K562 (cell line): ENCODE data around the gene PLEK2. TPM values are rescaled to one million over a fixed set of nuclear protein-coding genes. Genes with fewer than 3 reads are reported as not detected.

Experiments
- ATAC-seq: fragments of 200-7000 bp; cut with Tn5 transposase; 3 replicates; pipeline ENCODE4 v1.9.1; 2020; ENCODE audit warnings: moderate library complexity
- BruUV-seq: library from RNA; stranded (reverse); fragments of 400-500 nt; replicated peaks from 2 replicates; lab custom pipeline; 2021; lab: Mats Ljungman, UMichigan
- CTCF ChIA-PET: fragments of 300-600 bp; formaldehyde crosslinking; extraction: SDS; loops from one replicate; lab custom pipeline; 2021; ENCODE audit warnings: low intra/inter-chr PET ratio; lab: Yijun Ruan, JAX
- POLR2A ChIA-PET: fragments of 300-600, 350-650 bp; sonication (Branson Sonifier 250); formaldehyde crosslinking; extraction: SDS; loops from one replicate; lab custom pipeline; 2021; ENCODE audit warnings: antibody characterized with exemption, inconsistent platforms; lab: Yijun Ruan, JAX
- DNase-seq, 4 experiments: peaks; one replicate each; pipeline versions ENCODE4 v3.0.0 to v3.0.0-alpha.2; 2011 to 2018; ENCODE audit warnings: low spot score in 3 of 4, mixed read lengths in 3 of 4; ENCODE audit errors: extremely low read depth in 1 of 4
- FAIRE-seq: peaks from 2 replicates; lab custom pipeline; 2011; peaks lifted over from hg19 to GRCh38; lab: Jason Lieb, UNC
- H2AFZ ChIP-seq: 2 replicates; pipeline ENCODE4 v1.6.0; 2011; ENCODE audit warnings: low read depth, low read length, control low read depth, inconsistent platforms
- H3K27ac ChIP-seq: fragments of 200-600 bp; 3 replicates; pipeline ENCODE4 v1.8.0; 2011; ENCODE audit warnings: low read depth, mild to moderate bottlenecking, control low read depth, inconsistent platforms, low read length, moderate library complexity, mixed read lengths; ENCODE audit errors: extremely low read depth
- H3K27me3 ChIP-seq, 2 experiments: fragments of 300-600 bp in 1 of 2; 2 replicates in 1 of 2; 3 replicates in 1 of 2; pipeline versions ENCODE4 v1.6.0 to v1.8.0; 2011; ENCODE audit warnings: inconsistent platforms in 2 of 2, low read length in 2 of 2, mild to moderate bottlenecking in 1 of 2, mixed read lengths in 1 of 2, moderate library complexity in 1 of 2; ENCODE audit not compliant: control insufficient read depth in 2 of 2, insufficient read depth in 2 of 2
- H3K36me3 ChIP-seq: fragments of 300-600 bp; 3 replicates; pipeline ENCODE4 v1.8.0; 2011; ENCODE audit warnings: mild to moderate bottlenecking, low read length, inconsistent platforms; ENCODE audit not compliant: control insufficient read depth, insufficient read depth
- H3K4me1 ChIP-seq, 2 experiments: fragments of 200-600 bp in 1 of 2; replicated peaks in 1 of 2; 2 replicates in 1 of 2; 3 replicates in 1 of 2; pipeline versions ENCODE4 v1.5.1 to v1.8.0; 2011; ENCODE audit warnings: inconsistent platforms in 2 of 2, low read length in 2 of 2, mild to moderate bottlenecking in 1 of 2, mixed read lengths in 1 of 2, moderate library complexity in 1 of 2; ENCODE audit not compliant: control insufficient read depth in 2 of 2, insufficient read depth in 2 of 2
- H3K4me2 ChIP-seq: 2 replicates; pipeline ENCODE4 v1.6.1; 2011; ENCODE audit warnings: low read length, control low read depth, inconsistent platforms, mixed read lengths; ENCODE audit not compliant: insufficient read depth
- H3K4me3 ChIP-seq: fragments of 200-600 bp; sonication (generic), shearing (Covaris generic); 2 replicates; pipeline ENCODE4 v1.5.1; 2016; ENCODE audit warnings: control low read depth, inconsistent platforms
- H3K79me2 ChIP-seq: fragments of 200-600 bp; 3 replicates; pipeline ENCODE4 v1.8.0; 2011; ENCODE audit warnings: low read length, inconsistent platforms; ENCODE audit not compliant: control insufficient read depth, insufficient read depth
- H3K9ac ChIP-seq, 2 experiments: 2 replicates each; pipeline versions ENCODE4 v1.6.0 to v1.6.1; 2011; ENCODE audit warnings: low read depth in 2 of 2, low read length in 2 of 2, control low read depth in 1 of 2, inconsistent platforms in 1 of 2, mild to moderate bottlenecking in 1 of 2, mixed read lengths in 1 of 2; ENCODE audit not compliant: insufficient read depth in 1 of 2
- H3K9me1 ChIP-seq: one replicate; pipeline ENCODE4 v1.6.0; 2011; ENCODE audit warnings: inconsistent platforms, mild to moderate bottlenecking, low read length, moderate library complexity; ENCODE audit not compliant: control insufficient read depth, insufficient read depth
- H3K9me3 ChIP-seq: replicated peaks from 2 replicates; pipeline ENCODE4 v1.5.1; 2011; ENCODE audit warnings: low read depth, low read length, inconsistent platforms; ENCODE audit not compliant: control insufficient read depth, insufficient read depth
- H4K20me1 ChIP-seq: replicated peaks from 2 replicates; pipeline ENCODE4 v1.6.1; 2011; ENCODE audit warnings: low read length, inconsistent platforms, mixed read lengths; ENCODE audit not compliant: control insufficient read depth, insufficient read depth
- HNRNPUL1 ChIP-seq: fragments of 200-400 bp; formaldehyde crosslinking; IDR thresholded peaks from 2 replicates; pipeline ENCODE4 v1.6.1; 2017; ENCODE audit warnings: low read length
- MAFF ChIP-seq: IDR thresholded peaks from 2 replicates; pipeline ENCODE4 v1.6.1; 2012; ENCODE audit warnings: low read length, improper control_type of control experiment
- MAFG ChIP-seq: fragments of 450-650 bp; conservative IDR thresholded peaks from 2 replicates; pipeline ENCODE4 v1.6.1; 2016; ENCODE audit warnings: missing genetic modification characterization, missing compliant biosample characterization
- MAFK ChIP-seq: IDR thresholded peaks from 2 replicates; pipeline ENCODE4 v1.6.1; 2011; ENCODE audit warnings: low read length, improper control_type of control experiment
- MECOM ChIP-seq: fragments of 250-450 bp; sonication (Bioruptor Pico); IDR thresholded peaks from 2 replicates; pipeline ENCODE4 v1.8.0; 2022; ENCODE audit warnings: inconsistent platforms
- NFIC ChIP-seq: fragments of 450-650 bp; IDR thresholded peaks from 2 replicates; pipeline ENCODE4 v1.6.1; 2017; ENCODE audit warnings: mild to moderate bottlenecking, inconsistent platforms
- PREB ChIP-seq: sonication (generic); formaldehyde crosslinking; IDR thresholded peaks from 2 replicates; pipeline ENCODE4 v1.8.1; 2023; ENCODE audit warnings: mild to moderate bottlenecking, missing genetic modification reagents
- SIX5 ChIP-seq, 2 experiments: IDR thresholded peaks; 2 replicates each; pipeline ENCODE4 v1.6.1; 2011; ENCODE audit warnings: low read length in 2 of 2, borderline replicate concordance in 1 of 2, low read depth in 1 of 2, mild to moderate bottlenecking in 1 of 2, moderate library complexity in 1 of 2; ENCODE audit not compliant: insufficient read depth in 1 of 2
- SMARCA4 ChIP-seq: fragments of 450-650 bp; IDR thresholded peaks from 2 replicates; pipeline ENCODE4 v1.6.1; 2016
- ZKSCAN8 ChIP-seq: fragments of 200-800 bp; sonication (Bioruptor generic); IDR thresholded peaks from 2 replicates; pipeline ENCODE4 v1.6.1; 2016; ENCODE audit warnings: missing genetic modification characterization, missing compliant biosample characterization
- ZNF274 ChIP-seq: IDR thresholded peaks from 2 replicates; pipeline ENCODE4 v1.6.1; 2011; ENCODE audit warnings: low read depth, mild to moderate bottlenecking, low read length, moderate library complexity, borderline replicate concordance
- ZNF316 ChIP-seq: fragments of 450-650 bp; IDR thresholded peaks from 2 replicates; pipeline ENCODE4 v1.6.1; 2016
- ZNF830 ChIP-seq: fragments of 250-450 bp; sonication (Bioruptor Pico); IDR thresholded peaks from 2 replicates; pipeline ENCODE4 v1.5.0; 2021; ENCODE audit warnings: mild to moderate bottlenecking
- ZSCAN29 ChIP-seq: fragments of 450-650 bp; IDR thresholded peaks from 2 replicates; pipeline ENCODE4 v1.6.1; 2017
- WGBS: fragments of 100-300 bp; shearing (Covaris generic); methylation state at CpG from one replicate; pipeline ENCODE4 v1.1.6; 2016; ENCODE audit warnings: low coverage, mixed read lengths; ENCODE audit not compliant: insufficient coverage; ENCODE audit errors: missing lambda C conversion rate; 5-methylcytosine and 5-hydroxymethylcytosine counted together
- in situ Hi-C: fragments of 300-500 bp; cut with MboI; formaldehyde crosslinking; loops from 4 replicates; pipeline ENCODE4 v1.15.0; 2018; ENCODE audit warnings: inconsistent platforms, mixed read lengths
- intact Hi-C: fragments of 100-400 bp; cut with micrococcal nuclease; formaldehyde crosslinking; loops from 2 replicates; pipeline ENCODE4 v1.14.2; 2022
- polyA plus RNA-seq, 8 experiments: library from polyadenylated mRNA; depleted of rRNA in 4 of 8; stranded (reverse) in 5 of 8; unstranded in 3 of 8; fragments of >200 nt; fragmentation: Nextera tagmentation in 2 of 8; fragmentation: Illumina TruSeq in 1 of 8; extraction: Ambion mirVana in 2 of 8; extraction: Trizol in 1 of 8; gene quantifications; 2 replicates each; pipeline versions ENCODE4 v1.2.1 to v1.2.3, GENCODE V29; 2011 to 2014; ENCODE audit warnings: inconsistent platforms in 1 of 8, missing spikeins in 1 of 8
- total RNA-seq, 7 experiments: library from RNA; depleted of rRNA in 6 of 7; stranded (reverse); fragments of >200 nt in 6 of 7; fragmentation: Illumina TruSeq in 2 of 7; extraction: Trizol in 2 of 7; gene quantifications; 2 replicates each; pipeline versions ENCODE4 v1.2.1 to v1.2.3, GENCODE V29; 2011 to 2021; ENCODE audit warnings: low replicate concordance in 1 of 7
- TF ChIP-seq, protein P1 (sequence below), 2 experiments: fragments of 250-450 bp in 1 of 2; fragments of 450-650 bp in 1 of 2; sonication (Bioruptor Pico) in 1 of 2; IDR thresholded peaks; 2 replicates each; pipeline versions ENCODE4 v1.6.1 to v1.8.0; 2016 to 2021; ENCODE audit warnings: mild to moderate bottlenecking in 2 of 2, moderate library complexity in 2 of 2, missing compliant biosample characterization in 1 of 2, missing genetic modification characterization in 1 of 2
- TF ChIP-seq, protein P2 (sequence below): fragments of 250-450 bp; sonication (Bioruptor Pico); IDR thresholded peaks from 2 replicates; pipeline ENCODE4 v1.6.1; 2021; ENCODE audit warnings: mild to moderate bottlenecking

PLEK2 gene
- total and polyA plus RNA-seq, 9 of the 15 experiments (the other 6 are each of a cell fraction or from before 2014, with no cell fraction given) = not detected

DNA sequence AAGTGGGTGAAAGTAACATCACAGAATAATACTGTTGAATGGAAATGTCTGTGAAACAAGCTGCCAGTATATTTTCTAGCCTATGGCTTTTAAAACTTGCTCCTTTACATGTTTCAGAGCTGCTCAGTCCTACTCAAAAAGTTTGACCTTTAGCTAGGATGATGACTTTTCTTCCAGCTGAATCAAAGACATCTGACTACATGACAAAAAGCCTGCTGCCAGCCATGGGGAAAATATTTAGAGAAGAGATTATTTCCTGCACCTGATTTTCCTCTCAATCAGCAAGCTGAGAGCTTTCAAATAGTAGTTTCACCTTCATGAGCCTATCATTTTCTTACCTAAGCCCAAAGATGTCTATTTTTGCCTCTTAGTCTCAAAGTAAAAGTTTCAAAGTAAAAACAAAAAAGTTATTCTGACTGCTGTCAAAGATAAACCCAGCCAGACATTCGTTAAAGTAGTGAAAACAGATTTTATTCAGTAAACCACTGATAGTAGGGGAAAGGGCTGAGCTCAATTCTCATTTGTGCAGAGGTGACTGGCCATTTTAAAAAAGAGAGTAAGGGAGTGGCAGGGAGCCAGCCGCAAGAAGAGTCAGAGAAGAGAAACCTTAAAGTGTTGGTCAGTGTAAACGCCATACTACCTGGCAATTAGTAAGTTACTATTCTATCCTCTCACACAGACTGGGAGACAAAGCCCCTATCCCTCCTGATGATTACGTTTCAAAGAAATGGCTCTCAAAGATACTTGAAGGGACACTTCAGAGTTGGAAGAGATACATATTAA is 54.6 kb downstream of the PLEK2 start (continued):
- TF ChIP-seq PREB (0 out of 2 replicates have a peak, but pooled peaks have one; percentile 37), NFIC (peak; percentile 57)

DNA sequence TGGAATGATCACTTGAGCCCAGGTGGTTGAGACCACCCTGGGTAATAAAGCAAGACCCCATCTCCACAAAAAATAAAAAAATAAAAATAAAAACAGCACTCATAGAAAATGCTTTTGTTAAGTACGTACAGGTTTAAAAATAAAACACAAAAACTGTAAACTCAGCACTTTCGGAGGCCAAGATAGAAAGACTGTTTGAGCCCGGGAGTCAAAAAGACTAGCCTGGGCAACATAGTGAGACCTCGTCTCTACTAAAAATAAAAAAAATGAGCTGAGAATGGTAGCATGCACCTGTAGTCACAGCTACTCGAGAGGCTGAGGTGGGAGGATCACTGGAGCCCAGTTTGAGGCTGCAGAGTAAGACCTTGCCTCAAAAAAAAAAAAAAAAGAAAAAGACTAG is 59.9 kb downstream of the PLEK2 start:
- POLR2A ChIA-PET = no interaction called here
- H4K20me1 ChIP-seq = no peaks in the 10 kb centered on the region
- H3K4me3 ChIP-seq = no peak overlapping the region
- peaks cover 0 to 8% of the 10 kb centered on the region in 2 experiments; a peak in 2 of 5 replicates for H3K4me1 ChIP-seq
- in situ Hi-C loops = no loop called here
- no peak overlapping the region for H3K9ac ChIP-seq
- no peak overlapping the region for H2AFZ ChIP-seq
- no peaks in the 10 kb centered on the region for H3K9me1 ChIP-seq
- WGBS = 90% methylated on average over 5 of the region's 5 CpGs
- CTCF ChIA-PET = no interaction called here
- H3K27ac ChIP-seq = no peak overlapping the region
- BruUV-seq = no TSS peak
- no peak overlapping the region for H3K4me2 ChIP-seq
- no peak for ATAC-seq
- no peak for FAIRE-seq
- H3K27me3 ChIP-seq = no peaks in the 10 kb centered on the region
- intact Hi-C loops = no loop called here
- H3K9me3 ChIP-seq = no peaks in the 10 kb centered on the region
- peaks cover 28% of the 10 kb centered on the region for H3K79me2 ChIP-seq
- peaks cover 36% of the 10 kb centered on the region for H3K36me3 ChIP-seq
- no peak for DNase-seq
- TF ChIP-seq MAFK = peak; percentile 78
- peak; percentile 84 for TF ChIP-seq MAFF
- no peak for TF ChIP-seq ZKSCAN8 (CRISPR knock-in tag)
- no peak for TF ChIP-seq ZNF830 (CRISPR knock-in tag)
- TF ChIP-seq, protein P1, sequence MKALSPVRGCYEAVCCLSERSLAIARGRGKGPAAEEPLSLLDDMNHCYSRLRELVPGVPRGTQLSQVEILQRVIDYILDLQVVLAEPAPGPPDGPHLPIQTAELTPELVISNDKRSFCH (CRISPR knock-in tag; IDR thresholded peaks at IDR 0.05) = no peak
- TF ChIP-seq, protein P1 (tag; IDR thresholded peaks at IDR 0.05) = no peak
- TF ChIP-seq MECOM (CRISPR knock-in tag) = no peak
- peak; percentile 76 for TF ChIP-seq MAFG
- TF ChIP-seq, protein P2, sequence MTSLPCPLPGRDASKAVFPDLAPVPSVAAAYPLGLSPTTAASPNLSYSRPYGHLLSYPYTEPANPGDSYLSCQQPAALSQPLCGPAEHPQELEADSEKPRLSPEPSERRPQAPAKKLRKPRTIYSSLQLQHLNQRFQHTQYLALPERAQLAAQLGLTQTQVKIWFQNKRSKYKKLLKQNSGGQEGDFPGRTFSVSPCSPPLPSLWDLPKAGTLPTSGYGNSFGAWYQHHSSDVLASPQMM = no peak
- no peak for TF ChIP-seq SMARCA4
- no peak for TF ChIP-seq ZSCAN29
- TF ChIP-seq SIX5 (IDR thresholded peaks at IDR 0.05; ENCODE audit: borderline replicate concordance in 1 of 2, insufficient read depth in 1 of 2, low read depth in 1 of 2, low read length in 2 of 2) = no peak
- TF ChIP-seq HNRNPUL1 = no peak
- peak; percentile 89 for TF ChIP-seq ZNF316
- no peak for TF ChIP-seq ZNF274
